ENCODE data around the gene TMEM233. TPM values are rescaled to one million over a fixed set of nuclear protein-coding genes. Genes with fewer than 3 reads are reported as not detected.

TMEM233 gene
- not detected in 2 replicates for total RNA-seq

DNA sequence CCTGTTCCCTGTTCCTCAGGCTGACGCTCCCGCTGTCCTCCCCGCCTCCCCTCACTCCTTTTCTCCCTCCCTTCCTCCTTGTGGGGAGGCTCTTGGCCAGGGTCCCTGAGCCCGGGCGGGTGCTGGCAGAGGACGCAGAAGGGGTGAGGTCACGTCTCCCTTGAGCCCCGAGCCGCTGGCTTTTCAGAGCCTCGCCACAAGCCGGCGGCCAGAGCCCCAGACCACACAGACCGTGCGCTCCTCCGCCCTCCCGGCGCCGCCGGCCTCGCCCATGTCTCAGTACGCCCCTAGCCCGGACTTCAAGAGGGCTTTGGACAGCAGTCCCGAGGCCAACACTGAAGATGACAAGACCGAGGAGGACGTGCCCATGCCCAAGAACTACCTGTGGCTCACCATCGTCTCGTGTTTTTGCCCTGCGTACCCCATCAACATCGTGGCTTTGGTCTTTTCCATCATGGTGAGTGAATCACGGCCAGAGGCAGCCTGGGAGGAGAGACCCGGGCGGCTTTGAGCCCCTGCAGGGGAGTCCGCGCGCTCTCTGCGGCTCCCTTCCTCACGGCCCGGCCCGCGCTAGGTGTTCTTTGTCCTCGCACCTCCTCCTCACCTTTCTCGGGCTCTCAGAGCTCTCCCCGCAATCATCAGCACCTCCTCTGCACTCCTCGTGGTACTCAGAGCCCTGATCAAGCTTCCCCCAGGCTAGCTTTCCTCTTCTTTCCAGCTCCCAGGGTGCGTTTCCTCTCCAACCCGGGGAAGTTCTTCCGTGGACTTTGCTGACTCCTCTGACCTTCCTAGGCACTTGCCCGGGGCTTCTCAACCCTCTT is at the start of gene TMEM233:
Gene TMEM233 (plus strand): TSS at position 197 of the 821 bp plus-strand sequence. CDS start 75 bp downstream, at position 272.

DNA sequence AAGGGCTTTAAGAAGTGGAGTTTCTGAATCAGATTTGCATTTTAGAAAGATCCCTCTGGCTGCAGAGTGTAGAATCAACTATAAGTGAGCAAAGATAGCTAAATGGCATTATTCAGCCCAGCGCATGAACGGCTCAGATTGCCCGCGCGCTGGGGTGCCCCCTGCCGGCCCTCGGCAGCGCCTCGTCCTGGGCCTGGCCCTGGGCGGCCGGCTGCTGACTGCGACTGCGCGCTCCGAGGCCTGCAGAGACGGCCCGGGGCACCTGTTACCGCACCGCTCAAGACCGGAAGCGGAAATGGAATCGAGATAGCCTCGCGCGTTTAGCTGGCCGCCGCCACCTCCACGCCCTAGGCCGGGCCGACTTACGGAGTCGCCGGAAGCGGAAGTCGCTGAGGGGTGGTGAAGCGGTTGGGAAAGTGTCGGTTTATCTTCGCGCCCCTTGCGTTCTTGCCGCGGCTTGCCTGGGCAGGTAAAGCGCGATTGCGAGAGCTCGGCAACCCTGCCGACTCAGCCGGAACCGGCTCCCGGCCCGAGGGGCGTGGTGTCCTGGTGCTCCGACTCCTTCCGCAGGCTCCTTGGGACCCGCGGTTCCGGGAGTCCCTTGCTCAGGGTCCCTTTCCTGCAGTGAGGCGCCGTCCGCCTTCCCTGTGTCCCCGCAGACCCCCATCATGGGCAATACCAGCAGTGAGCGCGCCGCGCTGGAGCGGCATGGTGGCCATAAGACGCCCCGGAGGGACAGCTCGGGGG is 74.2 kb downstream of the TMEM233 start, which contains the start of gene PRKAB1:
Gene PRKAB1 (plus strand): TSS at position 557 of the 747 bp plus-strand sequence. CDS start 112 bp downstream, at position 669.

Other genes with a start within 250 kb of the TMEM233 start
- 11.8 and 12.2 TPM in 2 replicates for gene PRKAB1, start 74.4 kb downstream of the TMEM233 start, total RNA-seq

All from bronchus fibroblast of lung (primary cell).